GM23338 (cell line): Measurements from ENCODE around the gene KCNK10.

Experiments
- CREB1 ChIP-seq: fragments of 250-450 bp; sonication (Bioruptor Pico); IDR thresholded peaks from 2 replicates; pipeline ENCODE4 v1.5.0; 2020; ENCODE audit warnings: low read depth, mild to moderate bottlenecking, moderate library complexity
- CTCF ChIP-seq, 2 experiments: fragments of 200-600 bp in 1 of 2; sonication (generic) in 1 of 2; conservative IDR thresholded peaks; 2 replicates each; pipeline versions ENCODE4 v1.5.1 to v1.6.1; 2016 to 2017; ENCODE audit warnings: antibody characterized with exemption in 2 of 2, low read depth in 2 of 2, mild to moderate bottlenecking in 2 of 2, moderate library complexity in 1 of 2
- EZH2 ChIP-seq: fragments of 200-600 bp; sonication (generic); IDR thresholded peaks from one replicate; pipeline ENCODE4 v1.8.0; 2017; ENCODE audit warnings: antibody characterized with exemption, mild to moderate bottlenecking, low read depth; ENCODE audit not compliant: unreplicated experiment
- JUNB ChIP-seq: IDR thresholded peaks from one replicate; pipeline ENCODE4 v1.6.1; 2016; ENCODE audit warnings: antibody characterized with exemption; ENCODE audit not compliant: unreplicated experiment
- POLR2AphosphoS5 ChIP-seq: IDR thresholded peaks from 2 replicates; pipeline ENCODE4 v1.6.1; 2016; ENCODE audit warnings: antibody characterized with exemption, low read depth

- TF ChIP-seq CTCF (conservative IDR thresholded peaks at IDR 0.05; ENCODE audit: low read depth in 2 of 2) = no peak
- no peak for TF ChIP-seq POLR2AphosphoS5
- TF ChIP-seq JUNB = no peak
- TF ChIP-seq EZH2 = no peak
- TF ChIP-seq CREB1 (CRISPR knock-in tag) = no peak
These were observed 112.6 kb downstream of the KCNK10 start for GRCh38 chr14:88210426-88210825.
